Measurements from ENCODE around the gene ANGPTL4. TPM values are rescaled to one million over a fixed set of nuclear protein-coding genes. Genes with fewer than 3 reads are reported as not detected.
A peak's percentile ranks its signal among the peaks of the same experiment; 100 is the strongest.

ANGPTL4 gene
- total and polyA plus RNA-seq, 2 of the 13 experiments (the other 11 are each of a cell fraction or from before 2014, with no cell fraction given) = 0.80 to 21.7 TPM

DNA sequence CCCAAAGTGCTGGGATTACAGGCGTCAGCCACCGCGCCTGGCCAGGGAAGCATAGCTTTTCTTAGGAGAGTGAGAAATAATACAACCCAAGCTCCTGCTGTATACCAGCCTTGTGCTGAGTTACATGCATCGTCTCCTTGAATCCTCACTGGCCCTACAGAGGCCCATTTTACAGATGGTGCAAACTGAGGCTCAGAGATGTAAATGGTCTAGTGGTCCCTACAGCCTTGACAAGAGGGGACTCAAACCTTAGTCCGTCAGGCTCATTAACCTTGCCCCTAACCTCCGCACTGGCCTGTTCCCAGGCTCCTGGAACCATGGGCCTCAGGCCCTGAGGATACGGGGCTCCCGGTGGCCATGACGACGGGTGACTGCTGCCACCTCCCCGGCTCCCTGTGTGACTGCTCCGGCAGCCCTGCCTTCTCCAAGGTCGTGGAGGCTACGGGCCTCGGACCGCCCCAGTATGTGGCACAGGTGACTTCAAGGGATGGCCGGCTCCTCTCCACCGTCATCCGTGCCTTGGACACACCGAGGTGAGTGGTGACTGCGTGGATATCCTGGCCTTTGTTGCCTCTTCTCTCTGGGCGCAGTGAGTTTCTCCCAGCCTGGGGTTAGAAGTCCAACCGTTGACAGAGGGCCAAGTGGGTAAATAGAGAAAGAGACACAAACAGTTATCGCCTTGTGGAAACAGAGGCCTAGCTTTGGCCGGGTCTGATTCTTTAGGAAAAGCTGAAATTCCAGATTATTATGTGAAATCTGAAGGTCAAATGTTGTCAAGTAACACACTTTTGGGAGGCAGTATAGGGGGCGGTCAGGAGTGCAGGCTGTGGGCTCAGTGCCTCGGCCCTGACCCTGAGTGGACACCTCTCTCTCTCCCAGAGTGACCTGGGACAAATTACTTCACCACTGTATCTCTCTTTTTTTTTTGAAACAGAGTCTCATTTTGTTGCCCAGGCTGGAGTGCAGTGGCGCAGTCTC is 57.8 kb downstream of the ANGPTL4 start (continued):
- TF ChIP-seq, protein P1, sequence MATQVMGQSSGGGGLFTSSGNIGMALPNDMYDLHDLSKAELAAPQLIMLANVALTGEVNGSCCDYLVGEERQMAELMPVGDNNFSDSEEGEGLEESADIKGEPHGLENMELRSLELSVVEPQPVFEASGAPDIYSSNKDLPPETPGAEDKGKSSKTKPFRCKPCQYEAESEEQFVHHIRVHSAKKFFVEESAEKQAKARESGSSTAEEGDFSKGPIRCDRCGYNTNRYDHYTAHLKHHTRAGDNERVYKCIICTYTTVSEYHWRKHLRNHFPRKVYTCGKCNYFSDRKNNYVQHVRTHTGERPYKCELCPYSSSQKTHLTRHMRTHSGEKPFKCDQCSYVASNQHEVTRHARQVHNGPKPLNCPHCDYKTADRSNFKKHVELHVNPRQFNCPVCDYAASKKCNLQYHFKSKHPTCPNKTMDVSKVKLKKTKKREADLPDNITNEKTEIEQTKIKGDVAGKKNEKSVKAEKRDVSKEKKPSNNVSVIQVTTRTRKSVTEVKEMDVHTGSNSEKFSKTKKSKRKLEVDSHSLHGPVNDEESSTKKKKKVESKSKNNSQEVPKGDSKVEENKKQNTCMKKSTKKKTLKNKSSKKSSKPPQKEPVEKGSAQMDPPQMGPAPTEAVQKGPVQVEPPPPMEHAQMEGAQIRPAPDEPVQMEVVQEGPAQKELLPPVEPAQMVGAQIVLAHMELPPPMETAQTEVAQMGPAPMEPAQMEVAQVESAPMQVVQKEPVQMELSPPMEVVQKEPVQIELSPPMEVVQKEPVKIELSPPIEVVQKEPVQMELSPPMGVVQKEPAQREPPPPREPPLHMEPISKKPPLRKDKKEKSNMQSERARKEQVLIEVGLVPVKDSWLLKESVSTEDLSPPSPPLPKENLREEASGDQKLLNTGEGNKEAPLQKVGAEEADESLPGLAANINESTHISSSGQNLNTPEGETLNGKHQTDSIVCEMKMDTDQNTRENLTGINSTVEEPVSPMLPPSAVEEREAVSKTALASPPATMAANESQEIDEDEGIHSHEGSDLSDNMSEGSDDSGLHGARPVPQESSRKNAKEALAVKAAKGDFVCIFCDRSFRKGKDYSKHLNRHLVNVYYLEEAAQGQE (IDR thresholded peaks at IDR 0.05; ENCODE audit: borderline replicate concordance in 1 of 2, low read depth in 1 of 2, low read length in 2 of 2) = no peak
- TF ChIP-seq, protein P2, sequence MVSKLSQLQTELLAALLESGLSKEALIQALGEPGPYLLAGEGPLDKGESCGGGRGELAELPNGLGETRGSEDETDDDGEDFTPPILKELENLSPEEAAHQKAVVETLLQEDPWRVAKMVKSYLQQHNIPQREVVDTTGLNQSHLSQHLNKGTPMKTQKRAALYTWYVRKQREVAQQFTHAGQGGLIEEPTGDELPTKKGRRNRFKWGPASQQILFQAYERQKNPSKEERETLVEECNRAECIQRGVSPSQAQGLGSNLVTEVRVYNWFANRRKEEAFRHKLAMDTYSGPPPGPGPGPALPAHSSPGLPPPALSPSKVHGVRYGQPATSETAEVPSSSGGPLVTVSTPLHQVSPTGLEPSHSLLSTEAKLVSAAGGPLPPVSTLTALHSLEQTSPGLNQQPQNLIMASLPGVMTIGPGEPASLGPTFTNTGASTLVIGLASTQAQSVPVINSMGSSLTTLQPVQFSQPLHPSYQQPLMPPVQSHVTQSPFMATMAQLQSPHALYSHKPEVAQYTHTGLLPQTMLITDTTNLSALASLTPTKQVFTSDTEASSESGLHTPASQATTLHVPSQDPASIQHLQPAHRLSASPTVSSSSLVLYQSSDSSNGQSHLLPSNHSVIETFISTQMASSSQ (IDR thresholded peaks at IDR 0.05; ENCODE audit: low read depth) = no peak
- TF ChIP-seq, protein P2 (CRISPR knock-in tag; IDR thresholded peaks at IDR 0.05; ENCODE audit: borderline replicate concordance) = no peak
- TF ChIP-seq YEATS2 (CRISPR knock-in tag; IDR thresholded peaks at IDR 0.05; ENCODE audit: borderline replicate concordance) (no peak), ZNF34 (CRISPR knock-in tag; IDR thresholded peaks at IDR 0.05; ENCODE audit: borderline replicate concordance) (no peak), KLF13 (CRISPR knock-in tag; IDR thresholded peaks at IDR 0.05) (no peak), MYC (CRISPR knock-in tag; IDR thresholded peaks at IDR 0.05; ENCODE audit: borderline replicate concordance) (peak; percentile 37; the same call in 1 of the 2 replicates), MEF2D (CRISPR knock-in tag; IDR thresholded peaks at IDR 0.05) (0 out of 2 replicates have a peak, but pooled peaks have one; percentile 29), MXI1 (IDR thresholded peaks at IDR 0.05; ENCODE audit: borderline replicate concordance, low read depth, low read length) (0 out of 3 replicates have a peak, but pooled peaks have one; percentile 20), ETV6 (CRISPR knock-in tag; conservative IDR thresholded peaks at IDR 0.05) (no peak), TOPORS (CRISPR knock-in tag; IDR thresholded peaks at IDR 0.05) (no peak; the same call in 1 of the 2 replicates)
- TF ChIP-seq, protein P3, sequence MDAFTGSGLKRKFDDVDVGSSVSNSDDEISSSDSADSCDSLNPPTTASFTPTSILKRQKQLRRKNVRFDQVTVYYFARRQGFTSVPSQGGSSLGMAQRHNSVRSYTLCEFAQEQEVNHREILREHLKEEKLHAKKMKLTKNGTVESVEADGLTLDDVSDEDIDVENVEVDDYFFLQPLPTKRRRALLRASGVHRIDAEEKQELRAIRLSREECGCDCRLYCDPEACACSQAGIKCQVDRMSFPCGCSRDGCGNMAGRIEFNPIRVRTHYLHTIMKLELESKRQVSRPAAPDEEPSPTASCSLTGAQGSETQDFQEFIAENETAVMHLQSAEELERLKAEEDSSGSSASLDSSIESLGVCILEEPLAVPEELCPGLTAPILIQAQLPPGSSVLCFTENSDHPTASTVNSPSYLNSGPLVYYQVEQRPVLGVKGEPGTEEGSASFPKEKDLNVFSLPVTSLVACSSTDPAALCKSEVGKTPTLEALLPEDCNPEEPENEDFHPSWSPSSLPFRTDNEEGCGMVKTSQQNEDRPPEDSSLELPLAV (CRISPR knock-in tag; conservative IDR thresholded peaks at IDR 0.05; ENCODE audit: low read depth) = no peak
- TF ChIP-seq, protein P4, sequence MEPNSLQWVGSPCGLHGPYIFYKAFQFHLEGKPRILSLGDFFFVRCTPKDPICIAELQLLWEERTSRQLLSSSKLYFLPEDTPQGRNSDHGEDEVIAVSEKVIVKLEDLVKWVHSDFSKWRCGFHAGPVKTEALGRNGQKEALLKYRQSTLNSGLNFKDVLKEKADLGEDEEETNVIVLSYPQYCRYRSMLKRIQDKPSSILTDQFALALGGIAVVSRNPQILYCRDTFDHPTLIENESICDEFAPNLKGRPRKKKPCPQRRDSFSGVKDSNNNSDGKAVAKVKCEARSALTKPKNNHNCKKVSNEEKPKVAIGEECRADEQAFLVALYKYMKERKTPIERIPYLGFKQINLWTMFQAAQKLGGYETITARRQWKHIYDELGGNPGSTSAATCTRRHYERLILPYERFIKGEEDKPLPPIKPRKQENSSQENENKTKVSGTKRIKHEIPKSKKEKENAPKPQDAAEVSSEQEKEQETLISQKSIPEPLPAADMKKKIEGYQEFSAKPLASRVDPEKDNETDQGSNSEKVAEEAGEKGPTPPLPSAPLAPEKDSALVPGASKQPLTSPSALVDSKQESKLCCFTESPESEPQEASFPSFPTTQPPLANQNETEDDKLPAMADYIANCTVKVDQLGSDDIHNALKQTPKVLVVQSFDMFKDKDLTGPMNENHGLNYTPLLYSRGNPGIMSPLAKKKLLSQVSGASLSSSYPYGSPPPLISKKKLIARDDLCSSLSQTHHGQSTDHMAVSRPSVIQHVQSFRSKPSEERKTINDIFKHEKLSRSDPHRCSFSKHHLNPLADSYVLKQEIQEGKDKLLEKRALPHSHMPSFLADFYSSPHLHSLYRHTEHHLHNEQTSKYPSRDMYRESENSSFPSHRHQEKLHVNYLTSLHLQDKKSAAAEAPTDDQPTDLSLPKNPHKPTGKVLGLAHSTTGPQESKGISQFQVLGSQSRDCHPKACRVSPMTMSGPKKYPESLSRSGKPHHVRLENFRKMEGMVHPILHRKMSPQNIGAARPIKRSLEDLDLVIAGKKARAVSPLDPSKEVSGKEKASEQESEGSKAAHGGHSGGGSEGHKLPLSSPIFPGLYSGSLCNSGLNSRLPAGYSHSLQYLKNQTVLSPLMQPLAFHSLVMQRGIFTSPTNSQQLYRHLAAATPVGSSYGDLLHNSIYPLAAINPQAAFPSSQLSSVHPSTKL (CRISPR knock-in tag; IDR thresholded peaks at IDR 0.05) = 0 out of 2 replicates have a peak, but pooled peaks have one; percentile 38
